Mesendoderm (in vitro differentiated cells): Measurements from ENCODE around the gene LRAT. TPM values are rescaled to one million over a fixed set of nuclear protein-coding genes. Genes with fewer than 3 reads are reported as not detected.

Experiments
- DNase-seq: peaks from one replicate; pipeline ENCODE4 v3.0.0; 2013
- H2AK5ac ChIP-seq: 2 replicates; pipeline ENCODE4 v1.6.1; 2013; ENCODE audit warnings: low read length, inconsistent platforms
- H2BK120ac ChIP-seq: 2 replicates; pipeline ENCODE4 v1.6.1; 2013; ENCODE audit warnings: low read depth, mild to moderate bottlenecking, low read length, moderate library complexity, mixed read lengths
- H2BK15ac ChIP-seq: replicated peaks from 2 replicates; pipeline ENCODE4 v1.6.1; 2013; ENCODE audit warnings: low read depth, mild to moderate bottlenecking, moderate library complexity
- H2BK5ac ChIP-seq: 2 replicates; pipeline ENCODE4 v1.6.1; 2013; ENCODE audit warnings: low read length, inconsistent platforms
- H3K18ac ChIP-seq: 2 replicates; pipeline ENCODE4 v1.6.1; 2013; ENCODE audit warnings: mild to moderate bottlenecking, low read length, mixed read lengths
- H3K23ac ChIP-seq: one replicate; pipeline ENCODE4 v1.6.1; 2013; ENCODE audit warnings: low read length
- H3K27ac ChIP-seq: 2 replicates; pipeline ENCODE4 v1.5.1; 2013; ENCODE audit warnings: low read depth, mild to moderate bottlenecking, inconsistent platforms, low read length, moderate library complexity
- H3K27me3 ChIP-seq: 2 replicates; pipeline ENCODE4 v1.6.1; 2013; ENCODE audit warnings: low read length, control low read depth, mild to moderate bottlenecking, inconsistent platforms; ENCODE audit not compliant: insufficient read depth, poor library complexity
- H3K36me3 ChIP-seq: 2 replicates; pipeline ENCODE4 v1.6.1; 2013; ENCODE audit warnings: low read length, inconsistent platforms; ENCODE audit not compliant: control insufficient read depth, insufficient read depth
- H3K4ac ChIP-seq: one replicate; pipeline ENCODE4 v1.6.1; 2013; ENCODE audit warnings: low read depth, mild to moderate bottlenecking, low read length, moderate library complexity
- H3K4me1 ChIP-seq: 2 replicates; pipeline ENCODE4 v1.6.1; 2013; ENCODE audit warnings: low read depth, low read length, inconsistent platforms; ENCODE audit not compliant: control insufficient read depth
- H3K4me2 ChIP-seq: 2 replicates; pipeline ENCODE4 v1.6.1; 2013; ENCODE audit warnings: low read length
- H3K4me3 ChIP-seq: 2 replicates; pipeline ENCODE4 v1.5.1; 2013; ENCODE audit warnings: mild to moderate bottlenecking, low read length
- H3K56ac ChIP-seq: one replicate; pipeline ENCODE4 v1.6.1; 2013; ENCODE audit warnings: low read length
- H3K79me1 ChIP-seq: 2 replicates; pipeline ENCODE4 v1.6.1; 2013; ENCODE audit warnings: low read length, inconsistent platforms
- H3K79me2 ChIP-seq: 2 replicates; pipeline ENCODE4 v1.6.1; 2013; ENCODE audit warnings: mild to moderate bottlenecking, low read length; ENCODE audit not compliant: control insufficient read depth, insufficient read depth
- H3K9ac ChIP-seq: 2 replicates; pipeline ENCODE4 v1.6.1; 2013; ENCODE audit warnings: low read length, inconsistent platforms
- H4K5ac ChIP-seq: one replicate; pipeline ENCODE4 v1.6.1; 2013; ENCODE audit warnings: low read length
- H4K8ac ChIP-seq: one replicate; pipeline ENCODE4 v1.6.1; 2013; ENCODE audit warnings: low read depth, mild to moderate bottlenecking, control low read depth, low read length, moderate library complexity
- WGBS: extraction: QIAGEN DNeasy Blood & Tissue Kit; methylation state at CpG from one replicate; pipeline ENCODE4 v1.1.7; 2013; ENCODE audit warnings: low lambda C conversion rate, missing lambda C conversion rate; ENCODE audit not compliant: insufficient coverage; ENCODE audit errors: extremely low coverage; 5-methylcytosine and 5-hydroxymethylcytosine counted together
- small RNA-seq: library from polyadenylated mRNA; stranded (forward); fragments of <200 nt; extraction: miRNeasy Mini kit (QIAGEN cat#:217004); gene quantifications from one replicate; pipeline ENCODE3, GENCODE V24; 2013; ENCODE audit not compliant: insufficient read depth

The LRAT gene

GRCh38 chr4:154778264-154778663 lies 34.5 kb downstream of the LRAT start:
- H3K4me2 ChIP-seq = no peak overlapping the region
- H3K36me3 ChIP-seq = no peaks in the 10 kb centered on the region
- no CpG with 5 or more reads among the region's 1 CpG for WGBS
- H2BK120ac ChIP-seq = no peak overlapping the region
- no peak overlapping the region for H3K27ac ChIP-seq
- H3K27me3 ChIP-seq = no peaks in the 10 kb centered on the region
- H3K4ac ChIP-seq = no peak overlapping the region
- no peak overlapping the region for H4K5ac ChIP-seq
- H3K9ac ChIP-seq = no peak overlapping the region
- H2AK5ac ChIP-seq = no peak overlapping the region
- H3K18ac ChIP-seq = no peak overlapping the region
- no peaks in the 10 kb centered on the region for H3K79me2 ChIP-seq
- no peaks in the 10 kb centered on the region for H3K4me1 ChIP-seq
- H3K79me1 ChIP-seq = no peaks in the 10 kb centered on the region
- no peak overlapping the region for H3K56ac ChIP-seq
- no peak overlapping the region for H2BK5ac ChIP-seq
- no peak for DNase-seq
- no peak overlapping the region for H2BK15ac ChIP-seq
- H4K8ac ChIP-seq = no peak overlapping the region
- no peak overlapping the region for H3K23ac ChIP-seq
- H3K4me3 ChIP-seq = no peak overlapping the region

DNA sequence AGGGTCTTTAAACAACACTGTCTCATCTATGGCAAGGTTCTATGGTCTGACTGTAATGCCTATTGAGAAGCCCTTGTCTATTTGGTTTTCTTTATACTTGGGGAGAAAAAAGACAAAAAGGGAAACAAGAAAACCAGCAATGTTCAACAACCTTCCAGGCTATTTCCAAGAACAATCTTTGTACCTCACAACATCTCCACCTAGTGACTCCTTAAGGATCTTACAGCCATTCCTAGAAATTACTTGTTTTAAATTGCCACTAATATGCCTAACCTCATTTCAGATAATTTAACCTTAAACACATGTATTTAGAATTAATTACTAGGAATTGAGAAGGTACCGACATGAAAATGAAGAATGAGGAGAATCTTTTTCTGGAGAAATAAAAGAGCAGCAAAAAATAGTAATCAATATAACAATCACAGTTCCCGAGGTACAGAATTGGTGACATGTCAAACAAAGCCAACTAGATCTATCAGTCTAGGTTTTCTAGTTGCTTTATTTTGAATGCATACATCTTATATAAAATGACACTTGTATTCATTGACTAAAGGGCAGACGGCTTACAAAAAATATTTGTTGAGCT lies 35.7 kb downstream of the LRAT start:
- H3K18ac ChIP-seq = no peak overlapping the region
- no peak overlapping the region for H4K5ac ChIP-seq
- no peaks in the 10 kb centered on the region for H3K79me2 ChIP-seq
- H3K27me3 ChIP-seq = no peaks in the 10 kb centered on the region
- H3K4me2 ChIP-seq = no peak overlapping the region
- H3K4me3 ChIP-seq = no peak overlapping the region
- H2BK5ac ChIP-seq = no peak overlapping the region
- no peak overlapping the region for H3K23ac ChIP-seq
- peak; percentile 46 for DNase-seq
- H3K27ac ChIP-seq = no peak overlapping the region
- H3K79me1 ChIP-seq = no peaks in the 10 kb centered on the region
- H3K9ac ChIP-seq = no peak overlapping the region
- no peak overlapping the region for H3K56ac ChIP-seq
- no peak overlapping the region for H4K8ac ChIP-seq
- H2AK5ac ChIP-seq = no peak overlapping the region
- no peak overlapping the region for H2BK15ac ChIP-seq
- H3K4me1 ChIP-seq = no peaks in the 10 kb centered on the region
- no peak overlapping the region for H2BK120ac ChIP-seq
- no peaks in the 10 kb centered on the region for H3K36me3 ChIP-seq
- no CpG with 5 or more reads among the region's 3 CpGs for WGBS
- no peak overlapping the region for H3K4ac ChIP-seq

DNA sequence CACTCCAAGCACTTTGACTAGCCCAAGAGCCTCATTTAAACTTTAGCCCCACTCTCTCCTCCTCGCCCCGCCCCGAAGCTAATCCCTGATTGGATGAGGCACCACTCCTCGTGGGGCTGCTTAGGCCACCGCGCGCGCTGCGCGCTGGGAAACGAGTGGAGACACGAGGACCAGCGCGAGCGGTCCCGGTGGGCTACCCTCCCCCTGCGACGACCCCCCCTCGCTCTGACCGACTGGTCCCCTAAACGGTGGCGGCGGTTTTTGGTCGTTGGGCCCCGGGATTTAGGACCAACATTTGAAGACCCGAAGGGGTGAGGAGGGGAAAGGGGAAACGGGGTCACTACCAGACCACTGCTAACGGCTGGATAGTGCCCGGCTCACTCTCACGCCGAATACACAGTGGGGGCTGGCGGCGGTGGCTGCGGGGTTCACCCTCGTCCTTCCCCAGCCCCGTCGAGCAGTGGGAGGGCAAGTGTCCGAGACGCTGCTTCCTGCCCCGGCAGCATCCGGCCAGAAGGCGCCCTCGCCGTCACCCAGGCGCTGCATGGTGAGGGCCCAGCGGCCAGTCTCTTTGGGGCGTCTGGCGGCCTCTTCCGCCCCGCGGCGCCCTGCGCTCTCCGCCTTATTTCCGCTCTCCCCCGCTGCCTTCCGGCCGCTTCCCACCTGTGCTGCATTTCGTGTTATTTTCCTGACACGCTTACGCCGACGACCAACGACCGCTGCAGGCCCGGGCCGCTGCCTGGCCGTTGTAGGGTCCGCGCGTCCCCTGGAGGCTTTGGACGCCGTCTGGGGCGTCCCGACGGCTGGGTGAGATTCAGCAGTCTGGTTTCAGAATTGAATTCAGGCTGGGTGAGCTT lies 37.6 kb downstream of the LRAT start, which contains the start of gene RBM46:
TSS of gene RBM46 (plus strand) at position 147 of the 857 bp plus-strand sequence. CDS start 15,481 bp downstream, outside the sequence.
- Histone ChIP-seq H2AK5ac (no peak within 1 kb of the TSS), H3K18ac (no peak within 1 kb of the TSS), H3K9ac (no peak within 1 kb of the TSS), H3K36me3 (no peaks in the 10 kb centered on the region), H2BK15ac (no peak within 1 kb of the TSS), H2BK120ac (no peak within 1 kb of the TSS), H4K8ac (no peak within 1 kb of the TSS), H4K5ac (no peak within 1 kb of the TSS), H3K79me1 (no peaks in the 10 kb centered on the region), H2BK5ac (no peak within 1 kb of the TSS), H3K79me2 (no peaks in the 10 kb centered on the region), H3K23ac (no peak within 1 kb of the TSS), H3K4me1 (no peaks in the 10 kb centered on the region), H3K27ac (no peak within 1 kb of the TSS), H3K4ac (no peak within 1 kb of the TSS), H3K4me3 (no peak within 1 kb of the TSS), H3K4me2 (no peak within 1 kb of the TSS), H3K27me3 (no peaks in the 10 kb centered on the region), H3K56ac (no peak within 1 kb of the TSS)
- WGBS = no CpG with 5 or more reads among the region's 76 CpGs
- DNase-seq = no peak

- Histone ChIP-seq H3K4me3 (no peak overlapping the region), H4K8ac (no peak overlapping the region), H3K79me2 (no peaks in the 10 kb centered on the region), H3K27me3 (no peaks in the 10 kb centered on the region), H4K5ac (no peak overlapping the region), H3K4me1 (no peaks in the 10 kb centered on the region), H3K56ac (no peak overlapping the region), H2BK120ac (no peak overlapping the region), H3K27ac (no peak overlapping the region), H2AK5ac (no peak overlapping the region), H3K4me2 (no peak overlapping the region), H3K4ac (no peak overlapping the region), H3K36me3 (no peaks in the 10 kb centered on the region), H3K9ac (no peak overlapping the region), H2BK15ac (no peak overlapping the region), H3K18ac (no peak overlapping the region), H2BK5ac (no peak overlapping the region), H3K79me1 (no peaks in the 10 kb centered on the region), H3K23ac (no peak overlapping the region)
- no peak for DNase-seq
- WGBS = no CpG with 5 or more reads among the region's 18 CpGs
Measured at GRCh38 chr4:154781983-154782293, 38.1 kb downstream of the LRAT start.

Small RNA genes within 50 kb of the gene (small RNA-seq; reads per million reads assigned to genes)
- gene NDUFB2P1 (not detected), gene RNU2-44P (0.54 reads per million), gene RNU2-66P (not detected)
